Endothelial cell of umbilical vein (primary cell): ENCODE results near the gene HOXB2. TPM values are rescaled to one million over a fixed set of nuclear protein-coding genes. Genes with fewer than 3 reads are reported as not detected.
A peak's percentile ranks its signal among the peaks of the same experiment; 100 is the strongest.

ENCODE experiments used
- BruUV-seq: library from RNA; stranded (reverse); fragments of 400-500 nt; replicated peaks from 2 replicates; lab custom pipeline; 2021; lab: Mats Ljungman, UMichigan
- CTCF ChIA-PET: fragments of 300-600, 350-600 bp; sonication (Branson Sonifier 250); formaldehyde crosslinking; loops from one replicate; lab custom pipeline; 2021; ENCODE audit warnings: antibody characterized with exemption, inconsistent platforms; lab: Charles Lee
- POLR2A ChIA-PET: fragments of 300-600, 350-600 bp; sonication (Branson Sonifier 250); formaldehyde crosslinking; loops from one replicate; lab custom pipeline; 2021; ENCODE audit warnings: antibody characterized with exemption, inconsistent platforms; lab: Charles Lee
- DNase-seq: peaks from one replicate; pipeline ENCODE4 v3.0.0-alpha.2; 2011; ENCODE audit warnings: low read depth, low spot score
- FAIRE-seq: peaks from 2 replicates; lab custom pipeline; 2011; peaks lifted over from hg19 to GRCh38; lab: Jason Lieb, UNC
- H2AFZ ChIP-seq: 2 replicates; pipeline ENCODE4 v1.6.0; 2012; ENCODE audit warnings: low read depth, low read length, control low read depth, inconsistent platforms
- H3K27ac ChIP-seq: 2 replicates; pipeline ENCODE4 v1.5.1; 2011; ENCODE audit warnings: low read depth, mild to moderate bottlenecking, control low read depth, low read length, moderate library complexity; ENCODE audit not compliant: insufficient read depth
- H3K27me3 ChIP-seq, 2 experiments: 2 replicates each; pipeline versions ENCODE4 v1.6.0 to v1.6.1; 2011; ENCODE audit warnings: low read length in 2 of 2, mixed read lengths in 1 of 2; ENCODE audit not compliant: control insufficient read depth in 2 of 2, insufficient read depth in 2 of 2
- H3K36me3 ChIP-seq, 2 experiments: 2 replicates in 1 of 2; 3 replicates in 1 of 2; pipeline ENCODE4 v1.5.1; 2011; ENCODE audit warnings: low read length in 2 of 2, mild to moderate bottlenecking in 1 of 2, moderate library complexity in 1 of 2; ENCODE audit not compliant: control insufficient read depth in 2 of 2, insufficient read depth in 2 of 2; ENCODE audit errors: extremely low read depth in 1 of 2
- H3K4me1 ChIP-seq: 3 replicates; pipeline ENCODE4 v1.5.1; 2011; ENCODE audit warnings: mild to moderate bottlenecking, low read length; ENCODE audit not compliant: control insufficient read depth, insufficient read depth; ENCODE audit errors: extremely low read depth
- H3K4me2 ChIP-seq: 2 replicates; pipeline ENCODE4 v1.6.1; 2011; ENCODE audit warnings: low read length, control low read depth, mixed read lengths; ENCODE audit not compliant: insufficient read depth
- H3K4me3 ChIP-seq, 3 experiments: fragments of 200-600 bp in 1 of 3; sonication (generic), shearing (Covaris generic) in 1 of 3; replicated peaks in 1 of 3; 2 replicates each; pipeline ENCODE4 v1.5.1; 2011 to 2016; ENCODE audit warnings: control low read depth in 3 of 3, low read length in 3 of 3, mild to moderate bottlenecking in 2 of 3, inconsistent platforms in 1 of 3, low read depth in 1 of 3, moderate library complexity in 1 of 3; ENCODE audit not compliant: insufficient read depth in 1 of 3
- H3K79me2 ChIP-seq: 2 replicates; pipeline ENCODE4 v1.6.0; 2012; ENCODE audit warnings: low read length, inconsistent platforms; ENCODE audit not compliant: control insufficient read depth, insufficient read depth
- H3K9ac ChIP-seq: replicated peaks from 2 replicates; pipeline ENCODE3; 2011; ENCODE audit warnings: low read length, control low read depth; ENCODE audit not compliant: insufficient read depth; ENCODE audit errors: extremely low read depth
- H3K9me1 ChIP-seq: replicated peaks from 3 replicates; pipeline ENCODE4 v1.6.0; 2011; ENCODE audit warnings: mild to moderate bottlenecking, low read length; ENCODE audit not compliant: control insufficient read depth, insufficient read depth; ENCODE audit errors: extremely low read depth
- H3K9me3 ChIP-seq: replicated peaks from 2 replicates; pipeline ENCODE4 v1.5.1; 2012; ENCODE audit warnings: low read length, inconsistent platforms; ENCODE audit not compliant: control insufficient read depth, insufficient read depth
- H4K20me1 ChIP-seq: replicated peaks from 2 replicates; pipeline ENCODE3; 2011; ENCODE audit warnings: mild to moderate bottlenecking, low read length; ENCODE audit not compliant: control insufficient read depth, insufficient read depth; ENCODE audit errors: extremely low read depth
- CTCF ChIP-seq, 2 donors: IDR thresholded peaks; 1 replicate in 1 of 2; 2 replicates in 1 of 2; pipeline ENCODE4 v1.5.1; 2011; ENCODE audit warnings: low read length in 2 of 2, mild to moderate bottlenecking in 2 of 2, moderate library complexity in 2 of 2, control low read depth in 1 of 2, inconsistent platforms in 1 of 2, low read depth in 1 of 2; ENCODE audit not compliant: insufficient read depth in 1 of 2; ENCODE audit errors: extremely low read depth in 1 of 2
- EZH2 ChIP-seq: IDR thresholded peaks from 2 replicates; pipeline ENCODE4 v1.6.1; 2012; ENCODE audit warnings: borderline replicate concordance, low read depth, mild to moderate bottlenecking, moderate library complexity, low read length, inconsistent platforms; ENCODE audit not compliant: severe bottlenecking
- FOS ChIP-seq: IDR thresholded peaks from 2 replicates; pipeline ENCODE4 v1.6.1; 2011; ENCODE audit warnings: mild to moderate bottlenecking, low read length, moderate library complexity, borderline replicate concordance; ENCODE audit not compliant: insufficient read depth
- GATA2 ChIP-seq: IDR thresholded peaks from 2 replicates; pipeline ENCODE4 v1.7.0; 2011; ENCODE audit warnings: low read depth, mild to moderate bottlenecking, moderate library complexity, mixed read lengths, low read length; ENCODE audit not compliant: insufficient read length, insufficient read depth
- JUN ChIP-seq: IDR thresholded peaks from 2 replicates; pipeline ENCODE4 v1.6.1; 2011; ENCODE audit warnings: borderline replicate concordance, low read depth; ENCODE audit not compliant: insufficient read length, insufficient read depth
- MAX ChIP-seq: IDR thresholded peaks from 2 replicates; pipeline ENCODE4 v1.6.1; 2011; ENCODE audit not compliant: insufficient read depth, insufficient read length
- MYC ChIP-seq: IDR thresholded peaks from one replicate; pipeline ENCODE4 v1.6.1; 2011; ENCODE audit warnings: mild to moderate bottlenecking, low read depth, low read length
- POLR2A ChIP-seq: IDR thresholded peaks from 2 replicates; pipeline ENCODE4 v1.6.1; 2012; ENCODE audit warnings: low read depth, mild to moderate bottlenecking, control low read depth, low read length
- POLR2AphosphoS5 ChIP-seq: IDR thresholded peaks from 2 replicates; pipeline ENCODE4 v1.6.1; 2012; ENCODE audit warnings: low read depth, mild to moderate bottlenecking, control low read depth, low read length, moderate library complexity; ENCODE audit not compliant: insufficient read depth
- dilution Hi-C: fragments of 300-500 bp; cut with MboI; formaldehyde crosslinking; loops from one replicate; pipeline ENCODE4 v1.15.0; 2019; ENCODE audit warnings: low sequenced_read_pairs; ENCODE audit not compliant: extremely low pct_ligation_motif_present
- intact Hi-C: fragments of 100-400 bp; cut with micrococcal nuclease; formaldehyde crosslinking; loops from one replicate; pipeline ENCODE4 v1.10.0; 2022
- polyA plus RNA-seq, 4 experiments: library from polyadenylated mRNA; depleted of rRNA in 3 of 4; stranded (reverse) in 3 of 4; unstranded in 1 of 4; fragments of >200 nt; gene quantifications; 2 replicates each; pipeline versions ENCODE4 v1.2.1 to v1.2.3, GENCODE V29; 2011 to 2012; ENCODE audit warnings: missing spikeins in 1 of 4
- total RNA-seq: library from RNA; stranded (reverse); gene quantifications from 2 replicates; pipeline ENCODE4 v1.2.3, GENCODE V29; 2021

The HOXB2 gene
- total and polyA plus RNA-seq, 2 donors (not counting 3 experiments of a cell fraction or from before 2014, with no cell fraction given) = 14.1 to 23.3 TPM

GRCh38 chr17:48497103-48497502 lies 47.8 kb downstream of the HOXB2 start:
- no peaks in the 10 kb centered on the region for H3K9me3 ChIP-seq
- H3K4me3 ChIP-seq = no peak overlapping the region
- DNase-seq (peak; percentile 28), FAIRE-seq (peak; percentile 26)
- H3K4me2 ChIP-seq = no peak overlapping the region
- peaks cover 0 to 7% of the 10 kb centered on the region in 2 experiments for H3K27me3 ChIP-seq
- H3K36me3 ChIP-seq = no peaks in the 10 kb centered on the region
- no peaks in the 10 kb centered on the region for H3K9me1 ChIP-seq
- intact Hi-C loops = no loop called here
- no peaks in the 10 kb centered on the region for H4K20me1 ChIP-seq
- ChIA-PET CTCF (interaction anchor here (0.8 to 0.9 kb wide), 2 partner anchors 145 to 161 kb away, joined by 3 read pairs; no protein-coding TSS in a partner anchor), POLR2A (no interaction called here)
- dilution Hi-C loops = no loop called here
- H3K4me1 ChIP-seq = peaks cover 7% of the 10 kb centered on the region
- TF ChIP-seq MAX (no peak), FOS (no peak), GATA2 (no peak), EZH2 (no peak), CTCF (IDR thresholded peaks at IDR 0.05; ENCODE audit: extremely low read depth in 1 of 2, insufficient read depth in 1 of 2, low read depth in 1 of 2, low read length in 2 of 2) (no peak), POLR2AphosphoS5 (no peak), POLR2A (no peak), MYC (no peak), JUN (no peak)
- H3K9ac ChIP-seq = no peak overlapping the region
- H3K79me2 ChIP-seq = no peaks in the 10 kb centered on the region
- no peak overlapping the region for H3K27ac ChIP-seq
- H2AFZ ChIP-seq = no peak overlapping the region
- no TSS peak for BruUV-seq
